Transverse colon (tissue), 1 donor: ENCODE measurements around the gene CPAMD8.

ENCODE experiments used
- EP300 ChIP-seq: sonication (generic); formaldehyde crosslinking; IDR thresholded peaks from one replicate; pipeline ENCODE4 v1.6.1; 2017; ENCODE audit warnings: antibody characterized with exemption, low read depth
- POLR2A ChIP-seq: fragments of 450-650 bp; IDR thresholded peaks from one replicate; pipeline ENCODE4 v1.6.1; 2016; ENCODE audit warnings: antibody characterized with exemption, mild to moderate bottlenecking, moderate library complexity

DNA sequence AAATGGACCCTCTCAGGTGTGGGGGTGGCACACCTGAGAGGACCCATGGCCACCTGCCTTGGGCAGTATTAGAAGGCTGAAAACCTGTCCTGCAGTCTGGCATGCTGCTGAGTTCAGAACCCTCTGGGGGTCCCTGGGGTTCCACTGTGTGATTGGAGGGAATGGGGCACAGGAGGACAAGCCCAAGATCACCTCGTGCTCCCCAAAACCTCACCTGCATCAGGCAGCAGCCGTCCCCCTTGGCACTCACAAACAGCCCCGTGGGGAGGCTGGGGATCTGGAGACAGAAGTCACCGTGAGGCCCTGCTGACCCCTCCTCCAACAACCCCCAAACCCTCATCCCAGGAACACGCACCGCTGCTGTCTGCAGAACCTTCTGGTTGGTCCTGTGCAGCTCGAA, 123.3 kb downstream of the CPAMD8 start:
- TF ChIP-seq EP300 (no peak), POLR2A (no peak)
